ENCODE results near the gene GMNN. TPM values are rescaled to one million over a fixed set of nuclear protein-coding genes. Genes with fewer than 3 reads are reported as not detected.

Gene GMNN
- total RNA-seq, 6 experiments from 2014 or later, result 17.2 to 33.3 (median 27.4) TPM

- Mint-ChIP-seq H3K27ac (no peak overlapping the region), H3K27me3 (ENCODE audit: insufficient read depth) (peaks cover 21% of the 10 kb centered on the region), H3K4me1 (ENCODE audit: low read depth) (peaks cover 23% of the 10 kb centered on the region), H3K4me3 (no peak overlapping the region), H3K9me3 (no peaks in the 10 kb centered on the region), H3K36me3 (ENCODE audit: low read depth) (no peaks in the 10 kb centered on the region; the same call in none of the 2 replicates)
- TF ChIP-seq CTCF (IDR thresholded peaks at IDR 0.05), result no peak
- DNase-seq, result no peak
These were observed 58.1 kb downstream of the GMNN start for GRCh38 chr6:24832794-24833193.

- H3K9me3 Mint-ChIP-seq, result no peaks in the 10 kb centered on the region
- peaks cover 20% of the 10 kb centered on the region for H3K27me3 Mint-ChIP-seq (ENCODE audit: insufficient read depth)
- no peak for TF ChIP-seq CTCF (IDR thresholded peaks at IDR 0.05)
- DNase-seq, result no peak
- H3K36me3 Mint-ChIP-seq (ENCODE audit: low read depth), result peaks cover 4% of the 10 kb centered on the region
- peaks cover 23% of the 10 kb centered on the region for H3K4me1 Mint-ChIP-seq (ENCODE audit: low read depth)
- no peak overlapping the region for H3K4me3 Mint-ChIP-seq
- H3K27ac Mint-ChIP-seq, result no peak overlapping the region
These were observed 59.1 kb downstream of the GMNN start for GRCh38 chr6:24833711-24834386.

Other genes with a start within 250 kb of the GMNN start
- gene KIAA0319, start 128.7 kb upstream of the GMNN start, total RNA-seq (2021; fragmentation: NEBNext Ultra II Directional; extraction: Animal tissue kit (Norgen Biotek cat#: 25700)), result under 1 TPM in 1 of 6 experiments, not detected in 5; 0.05 TPM
- 10 to 100 TPM; 27.3 to 33.6 (median 30.7) TPM for gene TDP2, start 108.0 kb upstream of the GMNN start, total RNA-seq (2021; fragmentation: NEBNext Ultra II Directional; extraction: Animal tissue kit (Norgen Biotek cat#: 25700))
- gene ACOT13, start 107.9 kb upstream of the GMNN start, total RNA-seq (2021; fragmentation: NEBNext Ultra II Directional; extraction: Animal tissue kit (Norgen Biotek cat#: 25700)), result 10 to 100 TPM; 18.7 to 21.9 (median 19.8) TPM
- 100 to 1,000 TPM; 105 to 120 (median 115) TPM for gene C6orf62, start 55.8 kb upstream of the GMNN start, total RNA-seq (2021; fragmentation: NEBNext Ultra II Directional; extraction: Animal tissue kit (Norgen Biotek cat#: 25700))
- gene ARMH2, start 24.0 kb downstream of the GMNN start, total RNA-seq (2021; fragmentation: NEBNext Ultra II Directional; extraction: Animal tissue kit (Norgen Biotek cat#: 25700)), result not detected
- 10 to 100 TPM in 4 of 6 experiments, 1 to 10 TPM in 2; 9.1 to 20.7 (median 10.2) TPM for gene RIPOR2, start 161.0 kb downstream of the GMNN start, total RNA-seq (2021; fragmentation: NEBNext Ultra II Directional; extraction: Animal tissue kit (Norgen Biotek cat#: 25700))

Data from HFFc6 (cell line).